SH-SY5Y (cell line): Measurements from ENCODE around the gene SLC9A7.

ENCODE experiments used
- GATA2 ChIP-seq: IDR thresholded peaks from 2 replicates; pipeline ENCODE4 v1.6.1; 2011; ENCODE audit warnings: mild to moderate bottlenecking, low read depth, low read length
- GATA3 ChIP-seq: IDR thresholded peaks from 2 replicates; pipeline ENCODE4 v1.6.1; 2011; ENCODE audit warnings: low read depth, mild to moderate bottlenecking, low read length, moderate library complexity

Gene SLC9A7

DNA sequence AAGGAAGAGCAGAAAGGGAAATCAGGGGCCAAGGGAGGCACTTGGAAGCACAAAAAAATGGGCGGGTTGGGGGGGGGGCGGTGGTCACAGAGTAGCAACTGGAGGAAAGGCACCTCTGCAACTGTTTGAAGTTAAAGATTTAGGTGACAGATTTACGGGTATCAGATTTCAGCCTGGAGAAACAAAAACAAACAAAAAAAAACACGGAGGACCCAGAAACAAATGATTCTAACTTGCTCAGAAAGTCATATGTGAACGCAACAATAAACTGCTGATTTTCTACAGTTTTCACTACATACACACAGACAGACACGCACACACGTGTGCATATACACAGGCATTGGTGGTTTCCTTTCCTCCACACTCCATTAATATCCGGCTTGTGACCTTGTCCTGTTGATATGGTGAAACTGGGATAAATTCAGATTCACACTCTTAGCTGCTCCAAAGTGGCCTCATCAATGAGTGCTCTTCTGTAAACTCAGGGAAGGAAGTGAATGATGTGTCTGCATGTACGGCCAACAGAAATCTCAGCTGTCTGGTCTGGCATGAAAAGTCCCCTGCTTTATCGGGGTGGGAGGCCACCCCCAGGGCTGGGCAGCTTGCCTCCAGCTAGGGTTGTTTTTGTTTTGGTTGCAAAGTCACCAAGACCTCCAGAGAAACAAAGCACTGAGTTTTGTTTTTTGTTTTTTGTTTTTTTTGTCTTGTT is 131.1 kb downstream of the SLC9A7 start:
- TF ChIP-seq GATA2, result no peak
- TF ChIP-seq GATA3, result no peak

DNA sequence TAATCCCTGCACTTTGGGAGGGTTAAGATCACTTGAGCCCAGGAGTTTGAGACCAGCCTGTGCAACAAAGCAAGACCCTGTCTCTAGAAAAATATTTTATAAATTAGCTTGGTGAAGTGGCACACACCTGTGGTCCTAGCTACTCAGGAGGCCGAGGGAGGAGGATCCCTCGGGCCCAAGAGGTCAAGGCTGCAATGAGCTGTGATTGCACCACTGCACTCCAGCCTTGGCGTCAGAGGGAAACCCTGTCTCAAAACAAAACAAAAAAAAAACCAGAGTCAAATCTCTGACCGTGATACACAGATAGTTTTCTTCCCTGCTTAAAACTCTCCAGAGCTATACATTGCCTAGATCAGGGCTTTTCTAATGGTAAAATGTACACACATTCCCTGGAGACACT is 131.9 kb downstream of the SLC9A7 start:
- TF ChIP-seq GATA2, result no peak
- TF ChIP-seq GATA3, result no peak

DNA sequence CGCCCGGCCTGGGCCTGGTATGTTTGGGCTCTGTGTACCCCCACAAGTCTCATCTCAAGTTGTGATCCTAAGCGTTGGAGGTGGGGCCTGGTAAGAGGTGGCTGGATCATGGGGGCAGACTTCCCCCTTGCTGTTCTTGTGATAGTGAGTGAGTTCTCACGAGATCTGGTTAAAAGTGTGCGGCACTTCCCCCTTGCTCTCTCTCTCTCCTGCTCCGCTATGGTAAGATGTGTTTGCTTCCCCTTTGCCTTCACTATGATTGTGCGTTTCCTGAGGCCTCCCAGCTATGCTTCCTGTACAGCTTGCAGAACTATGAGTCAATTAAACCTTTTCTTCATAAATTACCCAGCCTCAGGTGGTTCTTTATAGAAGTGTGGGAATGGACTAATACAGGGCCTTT is 132.4 kb downstream of the SLC9A7 start:
- no peak for TF ChIP-seq GATA2
- no peak for TF ChIP-seq GATA3

DNA sequence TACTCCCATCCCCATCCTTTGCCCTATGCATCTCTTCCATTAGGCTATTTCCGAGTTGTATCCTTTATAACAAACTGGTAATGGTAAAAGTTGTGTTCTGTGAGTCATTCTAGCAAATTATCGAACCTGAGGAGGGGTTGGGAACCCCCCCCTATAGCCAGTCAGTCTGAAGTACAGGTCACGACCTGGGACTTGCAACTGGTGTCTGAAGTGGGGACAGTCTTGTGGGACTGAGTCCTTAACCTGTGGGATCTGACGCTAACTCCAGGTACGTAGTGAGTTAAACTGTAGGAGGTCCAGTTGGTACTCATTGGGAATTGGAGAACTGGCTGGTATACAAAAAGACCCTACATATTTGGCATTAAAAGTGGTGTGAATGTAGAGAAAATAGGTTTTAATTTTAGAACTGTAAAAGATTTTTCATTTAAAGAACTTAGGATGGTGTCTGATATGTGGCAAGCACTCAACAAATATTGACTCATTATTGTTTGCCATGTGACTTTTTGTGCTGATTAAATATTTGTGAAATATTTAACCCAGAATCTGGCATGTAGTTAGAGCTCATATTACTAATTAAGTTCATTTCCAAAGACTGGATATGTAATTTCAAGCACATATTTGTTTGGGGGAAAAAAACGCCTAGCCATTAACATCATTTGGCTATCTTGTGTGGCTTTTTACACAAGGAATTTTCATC is 134.7 kb downstream of the SLC9A7 start:
- TF ChIP-seq GATA3, result no peak
- no peak for TF ChIP-seq GATA2

DNA sequence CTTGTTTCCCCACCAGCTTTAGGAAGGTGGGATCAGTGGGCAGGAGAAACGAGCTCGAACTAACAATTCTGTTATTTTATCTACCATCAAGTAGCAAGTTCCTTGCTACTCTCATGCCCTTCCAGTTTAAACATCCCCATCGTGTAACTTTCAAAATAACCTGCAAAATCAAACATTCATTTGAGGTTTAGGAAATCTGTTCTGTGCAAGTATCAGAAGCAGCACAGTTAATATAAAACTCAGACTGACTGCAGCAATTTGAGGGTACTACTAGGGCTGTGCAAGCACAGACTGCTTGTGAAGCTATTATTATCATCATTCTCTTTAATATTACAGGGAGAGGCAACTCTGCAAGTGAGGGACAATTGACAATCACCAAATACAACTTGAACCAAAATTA is 137.3 kb downstream of the SLC9A7 start:
- TF ChIP-seq GATA2 (no peak), GATA3 (no peak)

DNA sequence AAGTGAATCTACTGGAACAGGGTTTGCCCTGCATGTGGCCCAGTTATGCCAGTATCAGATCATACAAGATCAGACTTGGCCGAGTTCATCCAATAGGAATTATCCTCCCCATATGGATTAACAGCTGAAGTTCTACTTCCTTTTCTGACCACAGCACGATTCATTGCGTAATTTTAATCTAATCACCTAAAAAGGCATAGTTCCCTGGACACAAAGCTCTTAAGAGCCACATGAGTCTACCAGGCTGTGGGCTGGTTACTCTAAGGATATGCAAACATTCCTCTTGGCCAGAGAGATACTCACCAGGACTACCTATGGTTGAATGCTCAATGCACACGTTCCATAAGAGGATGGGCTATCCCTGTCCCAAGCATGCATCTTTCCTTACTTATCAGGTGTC is 138.4 kb downstream of the SLC9A7 start:
- no peak for TF ChIP-seq GATA2
- no peak for TF ChIP-seq GATA3

DNA sequence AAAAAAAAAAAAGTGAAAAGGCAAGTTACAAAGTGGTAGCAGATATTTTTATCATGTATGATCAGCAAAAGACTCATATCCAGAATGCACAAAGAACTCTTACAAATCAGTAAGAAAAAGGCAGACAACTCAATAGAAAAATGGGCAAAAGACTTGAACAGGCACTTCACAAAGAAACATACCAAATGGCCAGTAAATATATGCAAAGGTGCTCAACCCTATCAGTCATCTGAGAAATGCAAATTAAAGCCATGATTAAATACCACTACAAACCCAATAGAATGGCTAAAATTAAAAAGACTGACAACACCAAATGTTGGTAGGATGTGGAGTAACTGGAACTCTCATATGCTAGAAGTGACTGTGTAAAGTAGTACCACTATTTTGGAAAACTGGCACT is 140.0 kb downstream of the SLC9A7 start:
- TF ChIP-seq GATA2, result no peak
- no peak for TF ChIP-seq GATA3

DNA sequence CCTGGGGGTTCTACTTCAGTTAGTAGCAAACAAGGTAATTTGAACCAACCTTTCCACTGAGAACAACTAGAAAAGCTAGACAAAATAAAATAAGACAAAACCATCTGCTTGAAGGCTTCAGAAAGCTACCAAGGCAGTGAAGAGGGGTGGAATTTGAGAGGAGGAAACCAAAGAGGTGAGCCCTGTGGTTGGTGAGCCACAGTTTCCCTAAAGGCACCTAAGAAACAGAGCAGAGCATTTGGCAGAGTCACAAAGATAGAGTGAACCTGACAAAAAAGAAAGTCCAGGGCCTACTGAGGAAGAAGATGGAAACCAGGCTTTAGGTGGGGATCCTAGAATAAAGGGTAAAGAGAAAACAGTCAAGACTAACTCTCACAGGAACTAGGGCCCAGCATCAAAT is 141.0 kb downstream of the SLC9A7 start:
- no peak for TF ChIP-seq GATA3
- no peak for TF ChIP-seq GATA2

DNA sequence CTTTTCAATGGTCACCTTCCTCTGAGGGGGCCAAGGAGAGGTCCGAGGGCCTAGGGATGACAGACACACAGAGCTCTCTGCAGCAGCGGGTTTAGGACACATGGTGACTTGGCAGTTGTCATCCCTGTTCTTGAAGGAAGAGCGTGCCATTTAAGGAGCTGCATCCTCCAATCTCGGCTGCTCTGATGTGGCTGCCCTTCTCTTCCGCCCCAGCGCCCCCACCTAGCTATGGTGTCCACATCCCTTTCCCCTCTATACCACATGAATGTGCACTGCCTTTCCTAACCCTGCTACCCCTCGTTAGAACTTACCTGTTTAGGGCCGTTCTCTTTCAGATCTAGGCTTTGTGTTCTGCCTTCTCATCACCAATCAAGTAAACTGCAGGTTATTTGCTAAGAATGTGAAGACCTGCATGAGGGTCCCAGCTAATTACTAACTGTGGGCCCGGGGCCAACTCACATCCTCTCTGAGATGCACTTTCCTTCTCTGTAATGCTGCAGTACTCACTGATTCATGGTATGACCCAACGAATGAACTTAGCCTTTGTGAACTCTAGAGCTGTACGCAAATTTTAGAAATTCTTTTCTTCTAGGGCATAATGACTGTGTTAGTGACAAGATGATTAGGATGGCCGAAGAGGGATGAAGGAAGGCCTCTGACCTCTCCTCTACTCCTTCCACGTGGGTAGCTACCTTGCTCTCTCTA is 147.1 kb downstream of the SLC9A7 start:
- no peak for TF ChIP-seq GATA3
- no peak for TF ChIP-seq GATA2

DNA sequence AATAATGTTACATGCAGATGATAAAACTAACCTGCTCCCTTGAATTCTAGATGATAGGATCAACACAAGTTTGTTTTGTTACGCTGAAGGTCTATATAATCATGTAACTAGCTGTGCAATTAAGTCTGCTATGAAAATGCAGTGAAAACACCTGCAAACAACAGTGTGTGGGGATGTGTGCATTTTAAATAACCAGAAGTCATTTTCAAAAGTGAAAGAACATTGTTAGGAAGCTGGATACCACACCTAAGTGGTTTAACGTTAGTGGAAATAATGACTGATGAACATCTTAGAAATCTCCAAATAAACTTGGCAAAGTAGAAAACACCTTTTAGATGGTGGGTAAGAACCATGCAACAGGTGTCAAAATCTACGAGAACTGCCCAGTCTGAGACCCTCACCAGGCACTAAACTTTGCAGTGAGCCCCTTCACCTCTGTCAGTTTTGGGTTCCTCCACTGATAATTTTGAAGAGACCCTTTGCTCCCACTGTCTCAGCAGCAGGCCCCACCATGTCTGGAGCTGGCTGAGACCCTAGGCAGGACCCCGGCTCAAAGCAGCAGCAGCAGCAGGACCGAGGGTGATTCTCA is 148.8 kb downstream of the SLC9A7 start:
- TF ChIP-seq GATA2, result no peak
- TF ChIP-seq GATA3, result no peak

DNA sequence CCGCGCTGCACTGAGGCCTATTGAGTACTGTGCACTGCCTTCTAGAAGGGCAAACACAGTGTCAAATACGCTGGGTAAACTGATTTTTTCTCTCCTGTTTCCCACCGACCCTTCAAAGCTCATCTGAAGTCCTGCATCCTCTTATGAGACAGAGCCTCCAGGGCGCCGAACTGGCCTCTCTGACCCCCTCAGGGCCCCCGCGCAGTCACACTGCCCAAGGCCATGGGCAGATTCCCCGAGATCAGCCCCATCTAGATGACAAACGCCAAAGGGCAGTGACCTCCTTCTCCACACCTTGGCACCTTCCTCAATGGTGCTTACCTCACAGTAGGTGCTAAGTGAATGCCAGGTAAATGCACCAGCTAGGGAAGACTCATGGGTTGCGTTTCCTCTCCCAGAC is 151.0 kb downstream of the SLC9A7 start:
- TF ChIP-seq GATA3 (no peak), GATA2 (no peak)

DNA sequence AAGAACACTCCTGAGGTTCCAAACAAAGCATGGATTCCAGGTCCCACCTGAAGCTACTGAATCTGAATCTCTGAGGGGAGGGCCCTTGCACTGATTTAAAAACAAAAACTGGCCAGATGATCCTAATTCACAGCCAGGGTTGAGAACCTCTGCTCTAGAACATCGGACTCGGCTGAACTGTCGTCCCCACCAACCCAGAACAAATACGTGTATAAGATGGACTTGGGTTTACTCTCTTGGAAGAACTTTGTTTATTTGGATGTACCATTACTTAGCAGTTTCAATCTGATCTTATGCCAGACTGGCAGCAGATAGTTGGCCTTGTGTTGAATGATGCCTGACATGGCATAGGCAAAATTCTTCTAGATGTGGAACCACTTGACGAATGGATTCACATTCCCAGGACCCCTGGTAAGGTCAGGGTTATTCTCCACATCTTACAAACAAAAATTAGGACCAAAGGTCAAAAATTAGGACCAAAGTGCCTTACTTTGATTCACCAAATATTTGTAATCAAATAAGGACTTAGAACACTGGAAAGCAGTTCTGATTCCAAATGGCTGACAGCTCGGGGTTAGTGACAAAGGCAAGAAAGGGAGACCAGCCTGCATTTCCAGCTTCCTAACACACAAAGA is 156.3 kb downstream of the SLC9A7 start:
- TF ChIP-seq GATA2 (no peak), GATA3 (no peak)

DNA sequence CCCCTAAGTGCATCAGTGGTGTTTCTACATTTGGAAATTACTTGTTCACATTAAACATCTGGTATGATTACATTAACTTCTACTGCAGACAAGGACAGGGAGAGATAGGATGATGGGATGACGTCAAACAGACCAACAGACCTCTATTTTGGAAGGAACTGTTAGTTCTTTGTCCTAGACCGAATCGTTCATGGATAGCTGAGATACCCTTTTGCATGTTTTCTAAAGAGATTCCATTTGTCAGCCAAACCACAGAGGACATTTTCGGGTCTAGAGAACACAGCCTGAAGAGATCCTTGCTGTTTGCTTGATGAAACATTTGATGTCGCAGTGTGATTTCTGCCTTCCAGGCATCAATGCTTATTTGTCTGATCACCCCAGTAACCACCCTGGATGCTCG is 157.6 kb downstream of the SLC9A7 start:
- TF ChIP-seq GATA3, result no peak
- no peak for TF ChIP-seq GATA2

DNA sequence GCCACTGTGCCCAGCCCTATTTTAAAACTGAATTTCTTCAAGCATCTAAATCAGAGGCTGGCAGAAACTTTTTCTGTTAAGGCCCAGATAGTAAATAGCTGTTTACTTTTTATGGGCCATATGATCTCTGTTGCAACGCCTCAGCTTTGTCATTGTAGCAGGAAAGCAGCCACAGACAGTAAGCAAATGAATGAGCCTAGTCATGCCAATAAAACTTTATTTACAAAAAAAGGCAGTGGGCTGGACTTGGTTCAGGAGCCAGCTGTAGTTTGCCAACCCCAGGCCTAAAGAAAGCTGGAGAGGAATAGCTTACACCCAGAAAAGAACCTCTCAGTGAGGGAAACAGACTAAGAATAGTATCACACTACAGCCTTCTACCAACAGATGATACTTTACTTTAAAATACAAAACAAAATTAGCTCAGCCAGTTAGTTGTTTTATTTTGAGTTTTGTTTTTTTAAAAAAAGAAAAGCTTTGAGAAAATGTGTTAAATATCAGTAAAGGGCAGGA is 159.8 kb downstream of the SLC9A7 start:
- no peak for TF ChIP-seq GATA3
- no peak for TF ChIP-seq GATA2
